ENCODE data around the gene PLBD2.

- TF ChIP-seq, protein P1, sequence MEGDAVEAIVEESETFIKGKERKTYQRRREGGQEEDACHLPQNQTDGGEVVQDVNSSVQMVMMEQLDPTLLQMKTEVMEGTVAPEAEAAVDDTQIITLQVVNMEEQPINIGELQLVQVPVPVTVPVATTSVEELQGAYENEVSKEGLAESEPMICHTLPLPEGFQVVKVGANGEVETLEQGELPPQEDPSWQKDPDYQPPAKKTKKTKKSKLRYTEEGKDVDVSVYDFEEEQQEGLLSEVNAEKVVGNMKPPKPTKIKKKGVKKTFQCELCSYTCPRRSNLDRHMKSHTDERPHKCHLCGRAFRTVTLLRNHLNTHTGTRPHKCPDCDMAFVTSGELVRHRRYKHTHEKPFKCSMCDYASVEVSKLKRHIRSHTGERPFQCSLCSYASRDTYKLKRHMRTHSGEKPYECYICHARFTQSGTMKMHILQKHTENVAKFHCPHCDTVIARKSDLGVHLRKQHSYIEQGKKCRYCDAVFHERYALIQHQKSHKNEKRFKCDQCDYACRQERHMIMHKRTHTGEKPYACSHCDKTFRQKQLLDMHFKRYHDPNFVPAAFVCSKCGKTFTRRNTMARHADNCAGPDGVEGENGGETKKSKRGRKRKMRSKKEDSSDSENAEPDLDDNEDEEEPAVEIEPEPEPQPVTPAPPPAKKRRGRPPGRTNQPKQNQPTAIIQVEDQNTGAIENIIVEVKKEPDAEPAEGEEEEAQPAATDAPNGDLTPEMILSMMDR (IDR thresholded peaks at IDR 0.05): no peak
- TF ChIP-seq EP300 (IDR thresholded peaks at IDR 0.05): no peak
- no peak for TF ChIP-seq POLR2A (IDR thresholded peaks at IDR 0.05)
Observed at GRCh38 chr12:113326775-113327395, 31.5 kb upstream of the PLBD2 start.
